Testis (tissue), 5 donors: ENCODE data around the gene CD300LF. TPM values are rescaled to one million over a fixed set of nuclear protein-coding genes. Genes with fewer than 3 reads are reported as not detected.

Experiments
- DNase-seq: peaks from one replicate; pipeline ENCODE4 v3.0.0-alpha.2; 2019
- H3K27ac ChIP-seq, 2 donors: fragments of 200-600 bp; sonication (generic); one replicate each; pipeline ENCODE4 v1.5.1; 2019
- H3K27me3 ChIP-seq: fragments of 200-600 bp; sonication (generic); one replicate; pipeline ENCODE4 v1.5.1; 2019
- H3K36me3 ChIP-seq: fragments of 200-600 bp; sonication (generic); one replicate; pipeline ENCODE4 v1.5.1; 2017; ENCODE audit warnings: low read depth; ENCODE audit errors: missing control alignments
- H3K4me1 ChIP-seq: fragments of 200-600 bp; sonication (generic); one replicate; pipeline ENCODE4 v1.5.1; 2019
- H3K4me3 ChIP-seq, 2 donors: fragments of 200-600 bp; sonication (generic); one replicate each; pipeline ENCODE4 v1.5.1; 2017 to 2019
- H3K9me3 ChIP-seq: fragments of 200-600 bp; sonication (generic); one replicate; pipeline ENCODE4 v1.5.1; 2017
- POLR2A ChIP-seq: fragments of 450-650 bp; IDR thresholded peaks from one replicate; pipeline ENCODE4 v1.6.1; 2017; ENCODE audit warnings: antibody characterized with exemption, mild to moderate bottlenecking, moderate library complexity
- WGBS, 2 donors: methylation state at CpG; one replicate each; pipeline ENCODE4 v1.1.5; 2018; 5-methylcytosine and 5-hydroxymethylcytosine counted together
- intact Hi-C: fragments of 100-400 bp; cut with DNase I; formaldehyde crosslinking; loops from one replicate; pipeline ENCODE4 v1.15.1; 2023; ENCODE audit warnings: low total_unique reads
- long read RNA-seq, 2 donors: transcript quantifications; one replicate each; lab custom pipeline, GENCODE V29; 2026
- polyA plus RNA-seq: library from polyadenylated mRNA; stranded (reverse); fragments of 350-450 nt; fragmentation: Illumina TruSeq; extraction: RNeasy Lipid Tissue Mini Kit (QIAGEN cat#74804); gene quantifications from one replicate; pipeline ENCODE4 v1.2.3, GENCODE V29; 2014; ENCODE audit warnings: low read depth, low replicate concordance; ENCODE audit not compliant: insufficient read depth
- total RNA-seq, 2 donors: library from RNA; depleted of rRNA; stranded (reverse); fragments of >200 nt; gene quantifications; one replicate each; pipeline ENCODE4 v1.2.3, GENCODE V29; 2016
- TF ChIP-seq, protein P1 (sequence below), 3 experiments: fragments of 450-650 bp in 2 of 3; fragments of 200-600 bp in 1 of 3; sonication (generic) in 1 of 3; IDR thresholded peaks; one replicate each; pipeline ENCODE4 v1.5.1; 2016 to 2019; ENCODE audit warnings: antibody characterized with exemption in 3 of 3, mild to moderate bottlenecking in 2 of 3, moderate library complexity in 1 of 3

Gene CD300LF
- 1 to 10 TPM in 1 of 2 donors, under 1 TPM in 1; 0.43 to 1.1 TPM for total RNA-seq
- polyA plus RNA-seq = 0.79 TPM
- long read RNA-seq, donor 1 = 0 reads
- long read RNA-seq, donor 2 = 0 reads

DNA sequence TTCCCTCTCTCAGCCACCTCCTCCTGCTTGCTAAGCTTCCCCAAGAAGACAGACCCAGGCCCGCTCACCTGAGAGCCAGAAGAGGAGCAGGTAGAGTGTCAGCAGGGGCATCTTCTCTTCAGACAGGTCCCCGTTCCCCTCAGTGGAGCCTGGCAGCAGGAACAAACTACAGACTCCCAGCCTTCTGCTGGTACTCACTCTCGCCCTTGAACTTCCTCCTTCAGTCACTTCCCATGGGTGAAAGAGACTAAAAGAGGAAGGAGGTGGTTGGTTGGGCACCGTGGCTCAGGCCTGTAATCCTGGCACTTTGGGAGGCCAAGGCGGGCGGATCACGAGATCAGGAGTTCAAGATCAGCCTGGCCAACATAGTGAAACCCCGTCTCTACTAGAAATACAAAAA lies at the start of gene CD300LF:
Gene CD300LF (minus strand): TSS at position 168 of the 400 bp plus-strand sequence. CDS start 57 bp downstream, at position 111.
- Histone ChIP-seq H3K27ac (no peak within 1 kb of the TSS), H3K9me3 (no peaks in the 10 kb centered on the region), H3K4me1 (no peaks in the 10 kb centered on the region), H3K36me3 (no peaks in the 10 kb centered on the region), H3K4me3 (no peak within 1 kb of the TSS), H3K27me3 (no peaks in the 10 kb centered on the region)
- no peak for TF ChIP-seq POLR2A
- TF ChIP-seq, protein P1, sequence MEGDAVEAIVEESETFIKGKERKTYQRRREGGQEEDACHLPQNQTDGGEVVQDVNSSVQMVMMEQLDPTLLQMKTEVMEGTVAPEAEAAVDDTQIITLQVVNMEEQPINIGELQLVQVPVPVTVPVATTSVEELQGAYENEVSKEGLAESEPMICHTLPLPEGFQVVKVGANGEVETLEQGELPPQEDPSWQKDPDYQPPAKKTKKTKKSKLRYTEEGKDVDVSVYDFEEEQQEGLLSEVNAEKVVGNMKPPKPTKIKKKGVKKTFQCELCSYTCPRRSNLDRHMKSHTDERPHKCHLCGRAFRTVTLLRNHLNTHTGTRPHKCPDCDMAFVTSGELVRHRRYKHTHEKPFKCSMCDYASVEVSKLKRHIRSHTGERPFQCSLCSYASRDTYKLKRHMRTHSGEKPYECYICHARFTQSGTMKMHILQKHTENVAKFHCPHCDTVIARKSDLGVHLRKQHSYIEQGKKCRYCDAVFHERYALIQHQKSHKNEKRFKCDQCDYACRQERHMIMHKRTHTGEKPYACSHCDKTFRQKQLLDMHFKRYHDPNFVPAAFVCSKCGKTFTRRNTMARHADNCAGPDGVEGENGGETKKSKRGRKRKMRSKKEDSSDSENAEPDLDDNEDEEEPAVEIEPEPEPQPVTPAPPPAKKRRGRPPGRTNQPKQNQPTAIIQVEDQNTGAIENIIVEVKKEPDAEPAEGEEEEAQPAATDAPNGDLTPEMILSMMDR (IDR thresholded peaks at IDR 0.05) = no peak
- intact Hi-C loops = loop anchor here (5.0 kb wide), 1 partner anchor 50 kb away; no protein-coding TSS in a partner anchor
- DNase-seq = no peak
- WGBS, 2 donors = 87 to 89% methylated on average over 8 of the region's 8 CpGs

DNA sequence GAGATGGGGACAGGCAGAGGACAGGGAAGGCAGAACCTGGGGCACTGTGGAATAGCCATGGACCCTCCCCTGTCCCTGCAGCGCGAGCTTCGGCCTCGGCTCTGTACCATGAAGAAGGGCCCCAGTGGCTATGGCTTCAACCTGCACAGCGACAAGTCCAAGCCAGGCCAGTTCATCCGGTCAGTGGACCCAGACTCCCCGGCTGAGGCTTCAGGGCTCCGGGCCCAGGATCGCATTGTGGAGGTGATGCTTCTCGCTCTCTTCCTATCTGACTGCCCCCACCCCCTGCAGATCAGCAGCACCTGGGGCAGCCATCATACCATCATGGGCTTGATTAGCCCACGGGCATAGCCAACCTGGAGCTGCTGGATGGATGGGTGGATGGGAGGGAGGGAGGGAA lies 49.2 kb upstream of the CD300LF start:
- Histone ChIP-seq H3K36me3 (no peaks in the 10 kb centered on the region), H3K4me3 (no peak overlapping the region), H3K4me1 (peaks cover 56% of the 10 kb centered on the region), H3K9me3 (no peaks in the 10 kb centered on the region), H3K27ac (peak overlapping the region; percentile 24 to 45), H3K27me3 (no peaks in the 10 kb centered on the region)
- no peak for DNase-seq
- TF ChIP-seq, protein P1 (IDR thresholded peaks at IDR 0.05) = no peak
- TF ChIP-seq POLR2A = no peak
- 85 to 99% methylated on average over 9 to 11 of the region's 11 CpGs for WGBS, 2 donors
- intact Hi-C loops = loop anchor here (5.0 kb wide), 1 partner anchor 50 kb away; the partner anchor contains the start of gene CD300LF

DNA sequence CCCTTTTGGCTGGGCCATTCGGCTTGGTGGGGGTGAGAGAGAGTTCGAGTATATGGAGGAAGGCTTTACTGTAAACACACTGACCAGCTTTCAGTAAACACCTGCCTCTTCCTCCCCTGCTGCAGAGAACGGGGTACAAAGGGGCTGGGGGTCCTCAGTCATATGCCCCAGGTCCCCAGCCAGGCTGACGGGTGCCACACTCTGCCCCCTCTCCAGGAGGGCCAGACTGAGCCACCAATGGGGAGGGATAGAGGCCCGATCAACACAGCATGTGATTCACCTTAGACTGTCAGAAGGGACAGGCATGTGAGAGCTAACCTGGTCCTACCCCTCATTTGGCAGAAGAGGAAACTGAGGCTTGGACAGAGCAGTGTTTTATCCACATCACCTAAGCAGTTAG lies 48.7 kb upstream of the CD300LF start:
- TF ChIP-seq, protein P1 (IDR thresholded peaks at IDR 0.05) = no peak
- TF ChIP-seq POLR2A = no peak
- peak overlapping the region in 1 of 2 donors; percentile 14 for H3K27ac ChIP-seq
- no peak for DNase-seq
- no peaks in the 10 kb centered on the region for H3K9me3 ChIP-seq
- H3K4me3 ChIP-seq = no peak overlapping the region
- H3K36me3 ChIP-seq = no peaks in the 10 kb centered on the region
- intact Hi-C loops = loop anchor here (5.0 kb wide), 1 partner anchor 49 kb away; the partner anchor contains the start of gene CD300LF
- 67 to 94% methylated on average over 3 to 5 of the region's 5 CpGs for WGBS, 2 donors
- H3K4me1 ChIP-seq = peaks cover 60% of the 10 kb centered on the region
- no peaks in the 10 kb centered on the region for H3K27me3 ChIP-seq

DNA sequence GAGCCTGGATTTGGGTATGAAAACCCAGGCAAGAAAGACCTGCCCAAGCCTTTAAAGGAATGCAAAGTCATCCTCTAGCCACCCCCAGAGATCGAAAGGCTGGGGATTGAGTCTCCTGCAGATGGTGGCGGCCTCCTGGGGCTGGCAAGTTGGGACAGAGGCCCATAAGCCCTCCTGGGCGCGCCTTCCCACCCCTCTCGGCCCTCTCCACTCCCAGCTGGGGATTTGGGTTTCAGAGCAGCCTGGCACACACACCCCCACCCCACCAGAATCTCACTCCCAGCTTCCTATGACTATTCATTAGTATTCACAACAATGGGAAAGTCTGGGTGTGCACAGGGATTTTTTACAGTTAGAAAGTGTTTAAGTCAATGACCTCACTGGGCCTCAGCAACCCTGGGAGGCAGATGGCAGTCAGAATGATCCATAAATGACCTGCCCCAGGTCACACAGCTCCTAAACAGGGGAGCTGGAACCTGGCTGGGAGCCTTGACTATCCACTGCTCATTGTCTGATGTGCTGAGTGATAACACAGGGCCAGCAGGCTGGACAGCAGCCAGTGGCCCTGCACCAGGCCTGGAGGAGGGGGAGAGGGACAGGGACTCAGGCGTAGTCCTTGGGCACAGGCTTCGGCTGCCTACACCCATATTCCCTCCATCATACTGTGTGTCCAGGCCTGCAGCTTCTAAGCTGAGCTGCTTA lies 47.8 kb upstream of the CD300LF start:
- 71 to 85% methylated on average over 5 to 7 of the region's 7 CpGs for WGBS, 2 donors
- Histone ChIP-seq H3K27ac (peak overlapping the region; percentile 14 to 39), H3K9me3 (no peaks in the 10 kb centered on the region), H3K27me3 (no peaks in the 10 kb centered on the region), H3K36me3 (no peaks in the 10 kb centered on the region), H3K4me1 (peaks cover 60% of the 10 kb centered on the region), H3K4me3 (no peak overlapping the region)
- no peak for TF ChIP-seq POLR2A
- TF ChIP-seq, protein P1 (IDR thresholded peaks at IDR 0.05) = no peak
- no peak for DNase-seq
- intact Hi-C loops = loop anchor here (5.0 kb wide), 1 partner anchor 48 kb away; the partner anchor contains the start of gene CD300LF
